C4-2B (cell line): Measurements from ENCODE around the gene PLD5.

Source experiments
- H3K27ac ChIP-seq: fragments of 450-650 bp; 2 replicates; pipeline ENCODE4 v1.5.1; 2017
- ZFX ChIP-seq: fragments of 450-650 bp; IDR thresholded peaks from 2 replicates; pipeline ENCODE4 v1.6.1; 2017
- TF ChIP-seq, protein P1 (sequence below): fragments of 450-650 bp; conservative IDR thresholded peaks from 2 replicates; pipeline ENCODE4 v1.5.1; 2017; ENCODE audit warnings: mild to moderate bottlenecking

The PLD5 gene

DNA sequence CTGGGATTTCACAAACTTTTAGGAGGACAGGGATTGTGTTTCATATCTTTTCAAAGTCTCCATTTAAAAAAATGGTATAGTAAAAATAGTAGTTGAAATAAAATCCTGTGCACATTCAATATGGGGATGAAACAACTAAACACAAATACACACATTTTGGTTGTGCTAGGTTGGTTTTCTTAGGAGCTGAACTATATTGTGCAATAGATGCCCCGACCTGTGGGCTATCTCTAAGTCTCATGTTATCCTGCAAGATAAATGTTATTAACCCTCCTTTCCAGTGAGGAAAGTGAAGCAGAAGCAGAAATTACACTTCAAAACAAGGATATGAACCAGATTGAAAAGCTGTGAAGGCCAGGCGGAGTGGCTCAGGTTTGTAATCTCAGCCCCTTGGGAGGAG, 1.3 kb upstream of the PLD5 start:
- H3K27ac ChIP-seq = no peak overlapping the region
- TF ChIP-seq ZFX = no peak
- TF ChIP-seq, protein P1, sequence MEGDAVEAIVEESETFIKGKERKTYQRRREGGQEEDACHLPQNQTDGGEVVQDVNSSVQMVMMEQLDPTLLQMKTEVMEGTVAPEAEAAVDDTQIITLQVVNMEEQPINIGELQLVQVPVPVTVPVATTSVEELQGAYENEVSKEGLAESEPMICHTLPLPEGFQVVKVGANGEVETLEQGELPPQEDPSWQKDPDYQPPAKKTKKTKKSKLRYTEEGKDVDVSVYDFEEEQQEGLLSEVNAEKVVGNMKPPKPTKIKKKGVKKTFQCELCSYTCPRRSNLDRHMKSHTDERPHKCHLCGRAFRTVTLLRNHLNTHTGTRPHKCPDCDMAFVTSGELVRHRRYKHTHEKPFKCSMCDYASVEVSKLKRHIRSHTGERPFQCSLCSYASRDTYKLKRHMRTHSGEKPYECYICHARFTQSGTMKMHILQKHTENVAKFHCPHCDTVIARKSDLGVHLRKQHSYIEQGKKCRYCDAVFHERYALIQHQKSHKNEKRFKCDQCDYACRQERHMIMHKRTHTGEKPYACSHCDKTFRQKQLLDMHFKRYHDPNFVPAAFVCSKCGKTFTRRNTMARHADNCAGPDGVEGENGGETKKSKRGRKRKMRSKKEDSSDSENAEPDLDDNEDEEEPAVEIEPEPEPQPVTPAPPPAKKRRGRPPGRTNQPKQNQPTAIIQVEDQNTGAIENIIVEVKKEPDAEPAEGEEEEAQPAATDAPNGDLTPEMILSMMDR = no peak

DNA sequence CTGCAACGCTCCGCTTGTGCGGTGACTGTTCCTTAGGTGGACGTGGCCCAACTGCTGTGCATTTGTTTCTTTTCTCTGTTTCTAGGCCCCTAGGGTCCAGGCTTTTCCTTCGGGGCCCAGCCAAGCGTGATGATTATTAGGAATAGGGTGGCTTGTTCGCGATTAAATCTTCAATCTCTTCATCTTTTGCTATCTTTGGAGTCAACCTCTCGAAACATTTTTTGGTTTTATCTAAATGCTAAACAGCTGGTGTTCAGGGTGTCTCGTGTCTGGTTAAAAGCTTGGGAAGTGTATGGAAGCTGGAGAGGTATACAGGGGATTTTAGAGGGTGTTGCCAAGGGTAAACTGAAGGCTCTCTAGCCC, 844 bp upstream of the PLD5 start:
- TF ChIP-seq, protein P1 = no peak
- TF ChIP-seq ZFX = no peak
- no peak overlapping the region for H3K27ac ChIP-seq

- no peak overlapping the region for H3K27ac ChIP-seq
- TF ChIP-seq, protein P1 = peak; percentile 23
- TF ChIP-seq ZFX = no peak
These were observed 552 bp downstream of the PLD5 start for GRCh38 chr1:242523719-242524570.

- TF ChIP-seq, protein P1 = no peak
- no peak for TF ChIP-seq ZFX
These were observed 1.3 kb downstream of the PLD5 start for GRCh38 chr1:242522996-242523718.

DNA sequence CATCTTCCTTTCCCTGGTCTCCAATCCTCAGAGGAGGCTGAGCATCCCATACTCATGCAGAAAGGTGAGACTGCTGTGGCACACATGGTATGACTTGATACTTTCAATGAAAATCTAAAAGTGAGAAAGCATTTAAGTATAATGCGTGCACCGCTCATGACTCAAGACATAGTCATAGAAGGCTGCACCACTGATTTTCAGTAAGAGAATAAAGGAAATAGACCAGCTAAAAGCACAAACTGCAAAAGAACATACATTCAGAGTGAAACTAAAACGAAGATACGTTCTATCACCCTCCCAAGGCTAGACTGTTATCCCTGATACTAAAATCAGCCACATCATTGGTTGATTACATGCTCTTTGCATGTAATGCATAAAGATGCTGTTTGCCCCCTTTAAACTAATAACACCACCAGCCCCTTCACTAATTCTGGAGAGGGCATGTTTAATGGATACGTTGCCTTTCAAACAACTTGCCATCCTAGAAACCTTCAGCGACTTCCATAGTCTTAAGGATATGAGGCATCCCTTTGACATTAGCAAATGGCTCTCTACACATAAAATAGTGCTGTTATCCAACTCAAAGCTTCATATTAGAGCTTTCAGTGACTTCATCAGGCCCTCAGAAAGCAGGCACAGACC, 2.1 kb downstream of the PLD5 start:
- TF ChIP-seq, protein P1 = no peak

More at GRCh38 chr1:242522996-242523718, 1.3 kb downstream of the PLD5 start:
- no peak overlapping the region for H3K27ac ChIP-seq

DNA sequence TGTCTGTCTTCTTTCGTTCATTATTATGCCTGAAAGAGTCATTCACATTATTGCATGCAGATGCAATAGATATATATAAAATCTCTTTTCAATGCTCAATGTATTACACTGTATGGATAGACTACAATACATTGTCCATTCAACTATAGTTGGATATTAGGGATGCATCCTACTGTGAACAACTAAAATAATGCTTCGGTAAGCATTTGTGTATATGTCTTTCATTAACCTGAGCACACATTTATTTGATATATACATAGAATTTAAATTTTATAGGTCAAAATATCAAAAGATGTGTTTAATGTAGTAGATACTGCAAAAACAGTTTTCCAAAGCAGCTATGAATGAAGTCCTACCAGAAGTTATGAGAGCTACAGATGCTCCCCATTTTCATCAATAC, 8.9 kb downstream of the PLD5 start:
- H3K27ac ChIP-seq = no peak overlapping the region
- TF ChIP-seq ZFX = no peak
- TF ChIP-seq, protein P1 = no peak

More for the DNA sequence above, 2.1 kb downstream of the PLD5 start:
- H3K27ac ChIP-seq = no peak overlapping the region

DNA sequence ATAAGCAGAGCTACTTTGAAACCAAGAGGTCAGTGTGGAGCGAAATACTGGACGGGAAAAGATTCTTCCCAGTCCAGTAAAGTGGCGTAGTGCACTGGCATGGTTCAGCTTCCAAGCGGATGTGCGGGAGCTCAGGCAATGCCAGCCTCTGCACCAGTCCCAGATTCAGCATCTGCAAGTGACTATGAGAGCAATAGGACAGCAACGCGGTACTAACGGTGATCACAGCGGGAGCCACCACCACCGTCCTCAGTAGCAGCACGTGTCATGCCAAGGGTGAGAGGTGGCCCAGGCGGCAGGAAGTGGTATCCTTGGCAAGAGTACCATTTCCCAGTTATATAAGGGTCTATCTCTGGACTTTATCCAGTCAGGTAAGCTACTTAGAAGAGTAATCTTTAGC, 17.8 kb downstream of the PLD5 start:
- TF ChIP-seq ZFX = no peak
- TF ChIP-seq, protein P1 = no peak
- no peak overlapping the region for H3K27ac ChIP-seq
